DMS153 treated with DMSO at 0.1 percent for 48 hours (cell line): ENCODE data around the gene SLC22A4.

Experiments
- DNase-seq: peaks from one replicate; lab custom pipeline; 2025; ENCODE audit not compliant: unreplicated experiment; lab: John Stamatoyannopoulos, UW

SLC22A4 gene

DNA sequence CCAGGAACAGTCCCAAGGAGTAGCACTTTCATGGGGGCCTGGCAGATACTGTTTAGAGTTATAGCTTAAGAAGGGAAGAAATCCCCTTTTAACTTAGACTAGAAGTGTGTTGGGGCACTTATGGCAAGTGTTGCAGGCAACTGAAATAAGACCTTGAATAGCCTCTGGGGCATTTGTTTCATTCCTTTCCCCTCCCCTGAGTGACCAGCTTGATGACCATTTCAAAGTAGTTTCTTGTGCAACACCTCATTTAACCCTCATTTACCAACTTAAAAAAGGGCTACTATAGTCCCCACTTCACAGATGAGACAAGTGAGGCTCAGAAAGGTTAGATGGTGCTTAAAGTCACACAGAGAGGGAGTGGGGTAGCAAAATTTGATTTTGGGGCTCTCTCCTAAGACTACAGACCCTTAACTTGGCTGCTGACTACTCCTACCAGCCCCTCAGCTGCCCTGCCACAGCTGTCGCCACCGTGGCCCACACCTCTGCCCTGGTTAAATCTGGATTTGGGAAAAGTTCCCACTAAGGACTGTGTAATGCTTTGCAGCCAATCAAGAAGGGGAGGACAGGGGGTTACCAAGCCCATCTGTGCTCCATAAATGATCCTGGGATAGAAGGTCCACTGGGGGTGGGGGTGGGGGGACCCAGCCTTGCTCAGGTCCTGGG is 31.2 kb upstream of the SLC22A4 start:
- no peak for DNase-seq

GRCh38 chr5:132263548-132264261 is 30.5 kb upstream of the SLC22A4 start:
- no peak for DNase-seq

DNA sequence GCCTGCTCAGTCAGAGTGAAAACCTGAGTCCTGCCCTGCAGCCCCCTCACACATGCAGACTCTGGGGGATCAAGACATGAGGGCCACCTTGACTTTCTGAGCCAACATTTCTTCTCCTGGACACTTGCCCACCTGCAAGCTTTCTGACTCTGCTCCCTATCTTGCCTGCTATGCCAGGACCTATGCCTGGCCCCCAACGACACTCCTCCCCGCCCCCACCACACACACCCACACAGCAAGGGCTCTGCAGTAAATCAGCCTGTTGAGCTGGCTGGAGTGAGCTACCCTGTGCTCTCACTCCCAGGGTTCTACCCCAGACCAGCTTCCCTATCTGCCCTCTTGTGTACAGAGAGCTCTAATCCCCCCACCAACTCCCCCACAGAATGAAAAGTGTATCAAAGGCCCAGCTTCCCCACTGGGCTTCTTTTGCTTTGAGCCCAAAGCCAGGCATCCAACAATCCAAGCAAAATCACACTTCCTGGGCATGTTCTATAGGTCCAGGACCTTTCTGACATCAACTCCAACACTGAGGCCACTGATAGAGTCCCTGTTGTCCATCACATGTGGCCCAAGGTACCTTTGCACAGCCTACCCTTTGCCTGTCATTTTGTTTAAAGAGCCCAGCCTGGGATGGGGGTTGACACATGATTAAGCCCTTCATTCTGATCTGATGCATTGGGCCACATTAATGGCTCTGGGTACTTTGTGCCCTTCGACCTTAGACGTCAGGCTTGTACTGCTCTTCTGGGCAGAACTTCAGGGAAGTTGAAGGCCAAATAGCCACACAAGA is 29.5 kb upstream of the SLC22A4 start:
- no peak for DNase-seq

DNA sequence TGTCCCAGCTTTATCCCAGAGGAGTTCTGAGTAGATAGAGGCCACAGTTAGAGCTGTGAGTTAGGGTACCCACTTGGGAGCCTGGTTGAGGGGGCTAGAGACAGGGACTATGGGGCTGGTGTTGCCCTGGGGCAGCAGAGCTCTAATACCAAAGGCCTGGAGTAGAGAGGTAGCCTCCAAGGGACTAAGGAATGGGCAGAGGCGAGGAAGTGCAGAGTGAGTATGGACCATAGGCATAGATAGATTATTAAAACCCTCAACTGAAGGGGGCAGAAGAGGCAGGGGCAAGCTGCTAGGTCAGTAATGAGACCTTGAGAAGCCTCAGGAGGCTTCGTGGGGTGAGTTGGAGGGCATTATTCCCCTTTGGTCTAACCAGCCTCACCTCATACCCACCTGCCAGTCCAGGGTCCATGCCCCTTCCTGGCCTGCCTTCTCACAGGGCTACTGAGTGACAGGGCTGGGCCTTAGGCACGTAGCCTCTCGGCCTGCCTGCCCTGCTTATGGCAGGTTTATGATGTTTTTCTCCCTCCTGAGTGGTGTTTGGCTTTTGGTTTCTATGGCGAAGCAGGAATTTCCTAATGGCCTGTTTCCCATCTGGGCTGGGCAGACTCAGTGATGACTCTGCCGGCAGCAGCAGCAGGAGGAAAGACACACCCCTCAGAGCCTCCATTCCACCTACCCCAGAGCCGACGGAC is 28.7 kb upstream of the SLC22A4 start:
- no peak for DNase-seq

GRCh38 chr5:132266031-132266835 is 28.0 kb upstream of the SLC22A4 start:
- no peak for DNase-seq

DNA sequence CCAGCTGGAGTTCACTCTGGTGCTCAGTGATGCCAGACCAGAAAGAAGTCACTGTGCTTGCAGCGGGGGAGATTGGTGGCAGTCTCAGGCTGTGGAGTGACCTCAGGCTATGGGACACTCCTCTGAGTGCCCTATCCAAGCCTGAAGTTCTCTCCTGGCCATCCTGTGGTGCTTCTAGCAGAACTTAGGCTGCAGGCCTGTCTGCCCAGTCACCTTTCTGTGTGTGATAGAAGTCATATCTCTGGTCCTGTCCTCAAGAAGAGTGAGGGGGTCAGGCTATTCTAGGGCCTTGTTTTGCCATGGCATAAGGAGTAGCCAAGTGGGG is 27.4 kb upstream of the SLC22A4 start:
- no peak for DNase-seq

- no peak for DNase-seq
These were observed 26.9 kb upstream of the SLC22A4 start for GRCh38 chr5:132267166-132267739.

GRCh38 chr5:132267931-132268768 is 26.0 kb upstream of the SLC22A4 start:
- no peak for DNase-seq

DNA sequence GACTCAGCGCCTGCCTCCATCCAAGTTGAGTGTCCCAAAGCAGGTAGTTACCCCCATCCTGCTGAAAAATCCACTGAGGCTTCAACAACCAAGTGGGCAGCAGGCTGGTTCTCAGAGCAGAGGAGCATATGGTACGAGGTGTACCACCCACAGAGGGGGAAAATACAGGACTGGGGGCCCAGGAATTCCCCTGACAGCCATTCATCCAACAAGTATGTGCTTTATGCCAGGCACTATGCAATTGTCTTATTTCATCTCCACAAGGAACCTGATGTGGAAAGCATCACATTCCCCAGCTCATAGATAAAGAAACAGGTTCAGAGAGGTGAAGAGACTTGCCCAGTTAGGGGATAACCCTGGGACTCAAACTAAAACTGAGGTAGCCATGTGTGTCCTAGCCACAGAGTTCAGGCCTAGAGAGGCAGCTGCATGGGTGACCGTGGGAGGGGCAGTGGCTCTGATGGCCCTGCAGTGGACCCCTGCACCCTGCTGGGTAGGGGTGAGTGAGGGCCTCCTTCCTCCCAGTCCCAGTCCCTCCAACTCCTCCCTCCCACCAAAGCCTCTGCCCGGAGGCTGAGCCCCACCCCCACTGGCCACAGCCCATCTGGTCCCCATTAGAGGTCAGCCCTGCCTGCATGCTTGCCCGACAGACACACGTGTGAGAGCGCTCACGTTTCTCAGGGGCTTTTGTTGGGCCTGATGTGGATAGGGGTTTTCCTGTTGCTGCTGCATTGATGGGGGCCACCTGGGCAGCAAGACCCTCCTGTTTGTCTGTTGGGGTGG is 25.2 kb upstream of the SLC22A4 start:
- no peak for DNase-seq

GRCh38 chr5:132269635-132270334 is 24.4 kb upstream of the SLC22A4 start:
- DNase-seq: no peak

GRCh38 chr5:132270335-132270665 is 23.9 kb upstream of the SLC22A4 start:
- no peak for DNase-seq

GRCh38 chr5:132270706-132271105 is 23.5 kb upstream of the SLC22A4 start:
- DNase-seq: no peak

DNA sequence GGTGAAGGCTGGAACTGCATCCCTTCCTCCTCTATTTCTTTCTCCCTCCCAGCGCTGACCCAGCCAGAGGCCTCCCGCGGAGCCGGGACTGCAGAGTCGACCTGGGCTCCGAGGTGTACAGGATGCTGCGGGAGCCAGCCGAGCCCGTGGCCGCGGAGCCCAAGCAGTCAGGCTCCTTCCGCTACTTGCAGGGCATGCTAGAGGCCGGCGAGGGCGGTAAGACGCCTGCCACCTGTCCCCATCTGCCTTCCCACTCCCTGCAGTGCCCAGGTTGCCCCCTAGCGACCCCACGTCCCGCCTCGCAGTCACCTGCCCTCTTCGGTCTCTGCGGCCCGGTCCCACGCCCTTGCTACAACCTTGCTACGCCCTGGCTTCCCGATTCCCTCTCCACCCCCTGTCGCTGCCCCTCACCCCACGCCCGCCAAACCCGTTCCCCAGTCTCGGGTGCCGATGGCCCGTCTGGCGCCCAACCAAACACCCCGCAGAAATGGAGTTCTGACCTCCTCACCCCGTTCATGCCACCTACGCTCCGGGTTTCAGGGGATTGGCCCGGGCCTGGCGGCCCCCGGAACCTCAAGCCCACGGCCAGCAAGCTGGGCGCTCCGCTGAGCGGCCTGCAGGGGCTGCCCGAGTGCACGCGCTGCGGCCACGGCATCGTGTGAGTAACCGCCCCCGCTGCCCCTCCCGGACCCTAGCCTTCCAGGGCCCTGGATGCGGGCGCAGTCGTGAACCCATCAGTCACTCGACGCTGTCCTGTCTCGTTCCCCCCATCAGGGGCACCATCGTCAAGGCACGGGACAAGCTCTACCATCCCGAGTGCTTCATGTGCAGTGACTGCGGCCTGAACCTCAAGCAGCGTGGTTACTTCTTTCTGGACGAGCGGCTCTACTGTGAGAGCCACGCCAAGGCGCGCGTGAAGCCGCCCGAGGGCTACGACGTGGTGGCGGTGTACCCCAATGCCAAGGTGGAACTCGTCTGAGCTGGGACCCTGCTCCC is 22.6 kb upstream of the SLC22A4 start:
- no peak for DNase-seq

DNA sequence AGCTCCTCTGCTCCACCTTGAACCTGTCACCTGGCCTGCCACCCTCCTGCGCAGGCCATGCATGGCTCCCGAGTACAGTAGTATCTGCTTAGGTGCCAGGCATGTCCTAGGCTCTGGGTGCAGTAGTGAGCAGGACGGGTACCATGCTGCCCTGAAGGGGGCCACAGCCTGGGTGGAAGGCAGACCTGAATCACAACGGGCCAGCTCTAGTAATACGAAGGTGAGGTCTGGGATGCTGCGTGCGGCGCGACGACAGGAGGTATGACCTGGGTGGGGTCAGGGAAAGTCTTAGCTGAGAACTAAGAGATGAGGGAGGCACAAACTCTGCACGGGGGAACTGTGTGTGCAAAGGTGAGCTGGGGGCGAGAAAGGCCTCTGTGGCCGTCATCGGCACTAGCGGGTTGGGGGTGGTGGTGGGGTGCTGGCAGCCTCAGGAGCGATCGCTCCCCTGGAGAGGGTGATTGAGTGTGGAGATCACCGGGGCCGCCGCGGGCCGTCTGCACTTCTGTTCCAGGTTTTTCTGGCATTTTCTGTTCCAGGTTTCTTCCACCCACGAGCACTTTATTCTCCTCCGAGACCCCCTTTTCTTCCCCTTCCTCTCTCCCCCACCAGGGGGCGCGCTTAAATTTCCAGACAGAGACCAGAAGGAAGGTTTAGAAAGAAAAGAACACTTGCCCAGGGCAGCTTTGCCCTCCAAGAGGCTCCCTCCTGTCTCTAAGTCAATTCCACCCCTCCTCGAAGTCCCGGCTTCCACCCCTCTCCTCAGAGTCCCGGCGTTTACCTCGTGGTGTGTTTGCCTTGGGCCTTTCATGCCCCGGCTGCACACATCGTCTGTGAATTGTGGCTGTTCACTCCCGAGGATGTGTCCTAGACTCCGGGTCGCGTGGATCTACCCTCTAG is 21.6 kb upstream of the SLC22A4 start:
- DNase-seq: no peak

- no peak for DNase-seq
These were observed 20.6 kb upstream of the SLC22A4 start for GRCh38 chr5:132273631-132274030.
